ENCODE data around the gene PIR. TPM values are rescaled to one million over a fixed set of nuclear protein-coding genes. Genes with fewer than 3 reads are reported as not detected.
A peak's percentile ranks its signal among the peaks of the same experiment; 100 is the strongest.

The PIR gene
- total RNA-seq, 1 experiment from 2014 or later, result 27.5 TPM

- TF ChIP-seq REST (IDR thresholded peaks at IDR 0.05; ENCODE audit: low read depth) (no peak), ZNF274 (IDR thresholded peaks at IDR 0.05; ENCODE audit: low read depth, low read length) (no peak)
Observed at GRCh38 chrX:15350329-15350996, 142.7 kb downstream of the PIR start (continued).

GRCh38 chrX:15349046-15349445, 144.1 kb downstream of the PIR start:
- Histone ChIP-seq H3K9me3 (ENCODE audit: control insufficient read depth in 1 of 2, insufficient read depth in 1 of 2, low read depth in 1 of 2, low read length in 2 of 2) (no peaks in the 10 kb centered on the region), H3K9me2 (ENCODE audit: insufficient read depth) (no peaks in the 10 kb centered on the region), H3K4me1 (ENCODE audit: control insufficient read depth in 1 of 2, insufficient read depth in 2 of 2, low read length in 2 of 2) (no peaks in the 10 kb centered on the region), H3K4me2 (ENCODE audit: low read length) (no peak overlapping the region), H3K36me3 (ENCODE audit: control insufficient read depth in 1 of 2, insufficient read depth in 2 of 2, low read length in 2 of 2) (no peaks in the 10 kb centered on the region), H2AFZ (ENCODE audit: low read depth, low read length, poor library complexity, severe bottlenecking) (no peak overlapping the region), H3K27ac (ENCODE audit: low read depth, low read length) (no peak overlapping the region), H3K27me3 (ENCODE audit: insufficient read depth, low read length) (no peaks in the 10 kb centered on the region), H3K9ac (ENCODE audit: low read length) (no peak overlapping the region), H4K20me1 (ENCODE audit: insufficient read depth) (no peaks in the 10 kb centered on the region), H3K79me2 (ENCODE audit: insufficient read depth, low read length) (no peaks in the 10 kb centered on the region), H3K4me3 (replicated peaks in 1 of 2; ENCODE audit: low read depth in 1 of 2, low read length in 2 of 2) (no peak overlapping the region)
- POLR2A ChIA-PET, result no interaction called here
- DNase-seq (ENCODE audit: low read depth, low spot score) (peak; percentile 39), ATAC-seq (peak; percentile 81)
- RAD21 ChIA-PET (ENCODE audit: low non-redundant PET in 1 of 2, low total read pairs in 2 of 2, uncharacterized antibody in 2 of 2, unreplicated experiment in 2 of 2), result no interaction called here
- no TSS peak for BruUV-seq (replicated peaks)
- CTCF ChIA-PET, result interaction anchor here (0.9 to 1.0 kb wide), 2 partner anchors 9 to 144 kb away, joined by 3 read pairs; partner anchors contain the start of gene PIR
- intact Hi-C loops (cut with micrococcal nuclease), result loop anchor here (1.0 to 5.0 kb wide), 2 partner anchors 119 to 218 kb away; no protein-coding TSS in a partner anchor
- TF ChIP-seq RAD21 (IDR thresholded peaks at IDR 0.05; ENCODE audit: low read depth) (peak; percentile 71), SP1 (IDR thresholded peaks at IDR 0.05; ENCODE audit: low read depth) (no peak), ZNF274 (IDR thresholded peaks at IDR 0.05; ENCODE audit: low read depth, low read length) (no peak), FOSL1 (IDR thresholded peaks at IDR 0.05; ENCODE audit: low read depth) (no peak), EGR1 (IDR thresholded peaks at IDR 0.05; ENCODE audit: low read depth) (no peak), ATF3 (IDR thresholded peaks at IDR 0.05) (no peak), EZH2 (IDR thresholded peaks at IDR 0.05) (no peak), CBX3 (IDR thresholded peaks at IDR 0.05; ENCODE audit: low read depth) (no peak), POLR2A (IDR thresholded peaks at IDR 0.05; ENCODE audit: borderline replicate concordance, extremely low read depth, insufficient read depth, insufficient read length) (no peak), ELF1 (IDR thresholded peaks at IDR 0.05; ENCODE audit: borderline replicate concordance, low read depth) (no peak), SRF (IDR thresholded peaks at IDR 0.05; ENCODE audit: low read depth) (no peak), SIN3A (IDR thresholded peaks at IDR 0.05; ENCODE audit: low read depth) (no peak)
- TF ChIP-seq, protein P1, sequence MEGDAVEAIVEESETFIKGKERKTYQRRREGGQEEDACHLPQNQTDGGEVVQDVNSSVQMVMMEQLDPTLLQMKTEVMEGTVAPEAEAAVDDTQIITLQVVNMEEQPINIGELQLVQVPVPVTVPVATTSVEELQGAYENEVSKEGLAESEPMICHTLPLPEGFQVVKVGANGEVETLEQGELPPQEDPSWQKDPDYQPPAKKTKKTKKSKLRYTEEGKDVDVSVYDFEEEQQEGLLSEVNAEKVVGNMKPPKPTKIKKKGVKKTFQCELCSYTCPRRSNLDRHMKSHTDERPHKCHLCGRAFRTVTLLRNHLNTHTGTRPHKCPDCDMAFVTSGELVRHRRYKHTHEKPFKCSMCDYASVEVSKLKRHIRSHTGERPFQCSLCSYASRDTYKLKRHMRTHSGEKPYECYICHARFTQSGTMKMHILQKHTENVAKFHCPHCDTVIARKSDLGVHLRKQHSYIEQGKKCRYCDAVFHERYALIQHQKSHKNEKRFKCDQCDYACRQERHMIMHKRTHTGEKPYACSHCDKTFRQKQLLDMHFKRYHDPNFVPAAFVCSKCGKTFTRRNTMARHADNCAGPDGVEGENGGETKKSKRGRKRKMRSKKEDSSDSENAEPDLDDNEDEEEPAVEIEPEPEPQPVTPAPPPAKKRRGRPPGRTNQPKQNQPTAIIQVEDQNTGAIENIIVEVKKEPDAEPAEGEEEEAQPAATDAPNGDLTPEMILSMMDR (IDR thresholded peaks at IDR 0.05 in 2 of 3, conservative IDR thresholded peaks at IDR 0.05 in 1 of 3; ENCODE audit: borderline replicate concordance in 1 of 3, insufficient read depth in 1 of 3, low read depth in 2 of 3, low read length in 2 of 3), result peak; percentile 18 to 41 (median 34); a peak in 4 of 6 replicates

Data from HCT116 (cell line).